ENCODE measurements around the gene ATRAID.

- no peak for TF ChIP-seq CHD2 (IDR thresholded peaks at IDR 0.05; ENCODE audit: borderline replicate concordance, low read depth, low read length)
- TF ChIP-seq POLR2A (IDR thresholded peaks at IDR 0.05; ENCODE audit: low read depth, low read length) = no peak
- no peak for TF ChIP-seq CTCF (IDR thresholded peaks at IDR 0.05 in 2 of 3, conservative IDR thresholded peaks at IDR 0.05 in 1 of 3; ENCODE audit: control insufficient read depth in 2 of 3, extremely low read depth in 1 of 3, insufficient read depth in 1 of 3, low read depth in 3 of 3, low read length in 3 of 3)
- TF ChIP-seq USF2 (IDR thresholded peaks at IDR 0.05; ENCODE audit: borderline replicate concordance, low read depth, low read length) = no peak
- no peak for TF ChIP-seq EZH2 (IDR thresholded peaks at IDR 0.05; ENCODE audit: borderline replicate concordance, control insufficient read depth, low read depth, low read length)
- no peak for TF ChIP-seq YY1 (IDR thresholded peaks at IDR 0.05; ENCODE audit: low read depth, low read length)
- TF ChIP-seq SMAD5 (IDR thresholded peaks at IDR 0.05; ENCODE audit: low read depth) = no peak
- no peak for TF ChIP-seq PML (IDR thresholded peaks at IDR 0.05; ENCODE audit: low read length)
- TF ChIP-seq RFX5 (IDR thresholded peaks at IDR 0.05; ENCODE audit: low read depth, low read length) = no peak
These were observed 21.5 kb downstream of the ATRAID start for GRCh38 chr2:27233341-27233740.

All from GM12878 (cell line).